ENCODE data around the gene HINT3.

DNA sequence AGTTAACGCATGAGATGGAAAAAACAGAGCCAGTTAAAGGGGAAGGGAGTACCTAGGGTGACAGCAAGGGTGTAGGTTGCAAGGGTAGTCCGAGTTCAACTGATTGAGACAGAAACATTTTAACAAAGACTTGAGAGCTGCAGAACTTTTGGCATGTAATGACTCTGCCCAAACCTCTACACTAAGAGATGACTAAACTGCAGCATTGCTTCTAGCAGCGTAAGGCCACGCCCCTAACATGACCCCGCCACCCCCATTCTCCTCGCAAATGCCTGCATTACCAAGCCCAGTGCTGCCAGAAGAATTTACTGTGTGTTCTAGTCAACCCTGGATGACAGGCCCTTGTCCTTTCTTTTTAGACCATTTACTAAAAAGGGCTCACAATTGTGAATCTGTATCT is 6.3 kb upstream of the HINT3 start:
- TF ChIP-seq EZH2 (IDR thresholded peaks at IDR 0.05; ENCODE audit: borderline replicate concordance, low read length): no peak
- TF ChIP-seq, protein P1, sequence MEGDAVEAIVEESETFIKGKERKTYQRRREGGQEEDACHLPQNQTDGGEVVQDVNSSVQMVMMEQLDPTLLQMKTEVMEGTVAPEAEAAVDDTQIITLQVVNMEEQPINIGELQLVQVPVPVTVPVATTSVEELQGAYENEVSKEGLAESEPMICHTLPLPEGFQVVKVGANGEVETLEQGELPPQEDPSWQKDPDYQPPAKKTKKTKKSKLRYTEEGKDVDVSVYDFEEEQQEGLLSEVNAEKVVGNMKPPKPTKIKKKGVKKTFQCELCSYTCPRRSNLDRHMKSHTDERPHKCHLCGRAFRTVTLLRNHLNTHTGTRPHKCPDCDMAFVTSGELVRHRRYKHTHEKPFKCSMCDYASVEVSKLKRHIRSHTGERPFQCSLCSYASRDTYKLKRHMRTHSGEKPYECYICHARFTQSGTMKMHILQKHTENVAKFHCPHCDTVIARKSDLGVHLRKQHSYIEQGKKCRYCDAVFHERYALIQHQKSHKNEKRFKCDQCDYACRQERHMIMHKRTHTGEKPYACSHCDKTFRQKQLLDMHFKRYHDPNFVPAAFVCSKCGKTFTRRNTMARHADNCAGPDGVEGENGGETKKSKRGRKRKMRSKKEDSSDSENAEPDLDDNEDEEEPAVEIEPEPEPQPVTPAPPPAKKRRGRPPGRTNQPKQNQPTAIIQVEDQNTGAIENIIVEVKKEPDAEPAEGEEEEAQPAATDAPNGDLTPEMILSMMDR (conservative IDR thresholded peaks at IDR 0.05 in 1 of 2, IDR thresholded peaks at IDR 0.05 in 1 of 2; ENCODE audit: extremely low read depth in 1 of 2, insufficient read depth in 1 of 2, low read depth in 1 of 2, low read length in 2 of 2): no peak

Measured in mammary epithelial cell (primary cell).